GM18868 (cell line): ENCODE results near the gene RTKN2.
"Not testable (repeated sequence)": the region's sequence is repeated elsewhere in the genome, so short reads cannot be mapped to it uniquely, and the experiment has no call there.

Experiments used
- ATAC-seq: cut with Tn5 transposase; IDR thresholded peaks from one replicate; pipeline ENCODE4 v1.9.1; 2021; ENCODE audit warnings: mild to moderate bottlenecking, moderate library complexity; ENCODE audit not compliant: unreplicated experiment

Gene RTKN2

GRCh38 chr10:62261666-62262065 is 7.0 kb downstream of the RTKN2 start:
- ATAC-seq: no peak

- ATAC-seq: no peak
Observed at GRCh38 chr10:62259998-62260397, 8.6 kb downstream of the RTKN2 start.

GRCh38 chr10:62259456-62259855 is 9.2 kb downstream of the RTKN2 start:
- ATAC-seq: no peak

GRCh38 chr10:62258926-62259325 is 9.7 kb downstream of the RTKN2 start:
- ATAC-seq: no peak

GRCh38 chr10:62253704-62254103 is 14.9 kb downstream of the RTKN2 start:
- ATAC-seq: no peak

- no peak for ATAC-seq
Observed at GRCh38 chr10:62252051-62252450, 16.6 kb downstream of the RTKN2 start.

GRCh38 chr10:62250594-62251198 is 17.9 kb downstream of the RTKN2 start:
- ATAC-seq: no peak

GRCh38 chr10:62249957-62250356 is 18.7 kb downstream of the RTKN2 start:
- ATAC-seq: no peak

- ATAC-seq: no peak
Observed at GRCh38 chr10:62248465-62248864, 20.2 kb downstream of the RTKN2 start.

- peak; percentile 47 for ATAC-seq
Observed at GRCh38 chr10:62244785-62245467, 23.7 kb downstream of the RTKN2 start.

- no peak for ATAC-seq
Observed at GRCh38 chr10:62244088-62244487, 24.6 kb downstream of the RTKN2 start.

- ATAC-seq: peak; percentile 37
Observed at GRCh38 chr10:62243647-62243997, 25.0 kb downstream of the RTKN2 start.

- ATAC-seq: peak; percentile 86
Observed at GRCh38 chr10:62242965-62243646, 25.5 kb downstream of the RTKN2 start.

GRCh38 chr10:62241521-62241920 is 27.1 kb downstream of the RTKN2 start:
- ATAC-seq: not testable (repeated sequence)

GRCh38 chr10:62239994-62240393 is 28.6 kb downstream of the RTKN2 start:
- ATAC-seq: no peak

GRCh38 chr10:62238880-62239279 is 29.8 kb downstream of the RTKN2 start:
- ATAC-seq: no peak

- ATAC-seq: no peak
Observed at GRCh38 chr10:62237966-62238365, 30.7 kb downstream of the RTKN2 start.

- no peak for ATAC-seq
Observed at GRCh38 chr10:62237506-62237905, 31.1 kb downstream of the RTKN2 start.

GRCh38 chr10:62234077-62234605 is 34.5 kb downstream of the RTKN2 start:
- ATAC-seq: no peak

GRCh38 chr10:62233356-62234076 is 35.1 kb downstream of the RTKN2 start:
- no peak for ATAC-seq

- ATAC-seq: no peak
Observed at GRCh38 chr10:62231805-62232204, 36.8 kb downstream of the RTKN2 start.
